Dendritic cell treated with granulocyte-macrophage colony-stimulating factor and Interleukin-4, amounts not matched to agents 40 ng/mL and 50 ng/mL, for 4 days (primary cell): ENCODE measurements around the gene HNMT.

Experiments used
- H3K27ac Mint-ChIP-seq: one replicate; pipeline ENCODE4 v1.8.0; 2022; ENCODE audit warnings: mild to moderate bottlenecking, mixed read lengths
- H3K27me3 Mint-ChIP-seq: one replicate; pipeline ENCODE4 v1.8.0; 2022; ENCODE audit warnings: mild to moderate bottlenecking, mixed read lengths
- H3K36me3 Mint-ChIP-seq: one replicate; pipeline ENCODE4 v1.8.0; 2022; ENCODE audit warnings: low read depth, mixed read lengths
- H3K4me1 Mint-ChIP-seq: one replicate; pipeline ENCODE4 v1.8.0; 2022; ENCODE audit warnings: low read depth, mixed read lengths
- H3K4me3 Mint-ChIP-seq: one replicate; pipeline ENCODE4 v1.8.0; 2022; ENCODE audit warnings: mild to moderate bottlenecking, moderate library complexity, mixed read lengths
- H3K9me3 Mint-ChIP-seq: one replicate; pipeline ENCODE4 v1.8.0; 2022; ENCODE audit warnings: mixed read lengths
- intact Hi-C: fragments of 100-400 bp; cut with micrococcal nuclease; formaldehyde crosslinking; loops from one replicate; pipeline ENCODE4 v1.15.0; 2022

Gene HNMT

GRCh38 chr2:138016351-138017087, 52.2 kb downstream of the HNMT start:
- Mint-ChIP-seq H3K27ac (no peak overlapping the region), H3K36me3 (peaks cover 32% of the 10 kb centered on the region), H3K9me3 (no peaks in the 10 kb centered on the region), H3K4me1 (no peaks in the 10 kb centered on the region), H3K27me3 (no peaks in the 10 kb centered on the region), H3K4me3 (no peak overlapping the region)
- intact Hi-C loops, result no loop called here

GRCh38 chr2:138017824-138018223, 53.6 kb downstream of the HNMT start:
- peaks cover 31% of the 10 kb centered on the region for H3K36me3 Mint-ChIP-seq
- H3K27ac Mint-ChIP-seq, result no peak overlapping the region
- H3K27me3 Mint-ChIP-seq, result no peaks in the 10 kb centered on the region
- no peak overlapping the region for H3K4me3 Mint-ChIP-seq
- H3K9me3 Mint-ChIP-seq, result no peaks in the 10 kb centered on the region
- no peaks in the 10 kb centered on the region for H3K4me1 Mint-ChIP-seq
- intact Hi-C loops, result no loop called here

GRCh38 chr2:138018866-138019688, 54.8 kb downstream of the HNMT start:
- Mint-ChIP-seq H3K4me3 (no peak overlapping the region), H3K4me1 (no peaks in the 10 kb centered on the region), H3K36me3 (peaks cover 31% of the 10 kb centered on the region), H3K9me3 (no peaks in the 10 kb centered on the region), H3K27me3 (no peaks in the 10 kb centered on the region), H3K27ac (no peak overlapping the region)
- intact Hi-C loops, result no loop called here

GRCh38 chr2:138020432-138020831, 56.2 kb downstream of the HNMT start:
- no peaks in the 10 kb centered on the region for H3K4me1 Mint-ChIP-seq
- no peaks in the 10 kb centered on the region for H3K9me3 Mint-ChIP-seq
- no peak overlapping the region for H3K27ac Mint-ChIP-seq
- intact Hi-C loops, result no loop called here
- peaks cover 24% of the 10 kb centered on the region for H3K36me3 Mint-ChIP-seq
- no peak overlapping the region for H3K4me3 Mint-ChIP-seq
- H3K27me3 Mint-ChIP-seq, result no peaks in the 10 kb centered on the region

- intact Hi-C loops, result no loop called here
- peaks cover 17% of the 10 kb centered on the region for H3K36me3 Mint-ChIP-seq
Measured at GRCh38 chr2:138021154-138021553, 56.9 kb downstream of the HNMT start.

GRCh38 chr2:138023298-138023697, 59.0 kb downstream of the HNMT start:
- H3K4me3 Mint-ChIP-seq, result no peak overlapping the region
- intact Hi-C loops, result no loop called here
- H3K9me3 Mint-ChIP-seq, result no peaks in the 10 kb centered on the region
- no peaks in the 10 kb centered on the region for H3K4me1 Mint-ChIP-seq
- peaks cover 6% of the 10 kb centered on the region for H3K36me3 Mint-ChIP-seq
- H3K27me3 Mint-ChIP-seq, result no peaks in the 10 kb centered on the region
- no peak overlapping the region for H3K27ac Mint-ChIP-seq

More at GRCh38 chr2:138021154-138021553, 56.9 kb downstream of the HNMT start:
- no peaks in the 10 kb centered on the region for H3K4me1 Mint-ChIP-seq
- H3K4me3 Mint-ChIP-seq, result no peak overlapping the region
- no peaks in the 10 kb centered on the region for H3K9me3 Mint-ChIP-seq
- no peaks in the 10 kb centered on the region for H3K27me3 Mint-ChIP-seq
- no peak overlapping the region for H3K27ac Mint-ChIP-seq

- H3K27me3 Mint-ChIP-seq, result no peaks in the 10 kb centered on the region
- no peaks in the 10 kb centered on the region for H3K9me3 Mint-ChIP-seq
- intact Hi-C loops, result no loop called here
- no peaks in the 10 kb centered on the region for H3K36me3 Mint-ChIP-seq
- no peaks in the 10 kb centered on the region for H3K4me1 Mint-ChIP-seq
- H3K4me3 Mint-ChIP-seq, result no peak overlapping the region
- H3K27ac Mint-ChIP-seq, result no peak overlapping the region
Measured at GRCh38 chr2:138023976-138024375, 59.7 kb downstream of the HNMT start.

- no peak overlapping the region for H3K4me3 Mint-ChIP-seq
- no peaks in the 10 kb centered on the region for H3K9me3 Mint-ChIP-seq
- H3K36me3 Mint-ChIP-seq, result no peaks in the 10 kb centered on the region
- H3K27ac Mint-ChIP-seq, result no peak overlapping the region
- intact Hi-C loops, result loop anchor here (5.0 kb wide), 2 partner anchors 59 to 79 kb away; no protein-coding TSS in a partner anchor
- H3K4me1 Mint-ChIP-seq, result peaks cover 7% of the 10 kb centered on the region
- no peaks in the 10 kb centered on the region for H3K27me3 Mint-ChIP-seq
Measured at GRCh38 chr2:138026111-138027020, 62.1 kb downstream of the HNMT start.

- Mint-ChIP-seq H3K9me3 (no peaks in the 10 kb centered on the region), H3K27me3 (no peaks in the 10 kb centered on the region), H3K36me3 (no peaks in the 10 kb centered on the region), H3K27ac (no peak overlapping the region), H3K4me3 (no peak overlapping the region), H3K4me1 (peaks cover 8% of the 10 kb centered on the region)
- intact Hi-C loops, result loop anchor here (5.0 kb wide), 2 partner anchors 61 to 81 kb away; no protein-coding TSS in a partner anchor
Measured at GRCh38 chr2:138028538-138028937, 64.3 kb downstream of the HNMT start.

GRCh38 chr2:138029276-138029675, 65.0 kb downstream of the HNMT start:
- Mint-ChIP-seq H3K4me3 (no peak overlapping the region), H3K27ac (no peak overlapping the region), H3K4me1 (peaks cover 16% of the 10 kb centered on the region), H3K27me3 (no peaks in the 10 kb centered on the region), H3K36me3 (no peaks in the 10 kb centered on the region), H3K9me3 (no peaks in the 10 kb centered on the region)
- intact Hi-C loops, result loop anchor here (5.0 kb wide), 2 partner anchors 62 to 82 kb away; no protein-coding TSS in a partner anchor

GRCh38 chr2:138030459-138030858, 66.2 kb downstream of the HNMT start:
- intact Hi-C loops, result no loop called here
- H3K4me1 Mint-ChIP-seq, result peaks cover 28% of the 10 kb centered on the region
- H3K9me3 Mint-ChIP-seq, result no peaks in the 10 kb centered on the region
- no peak overlapping the region for H3K27ac Mint-ChIP-seq
- no peak overlapping the region for H3K4me3 Mint-ChIP-seq
- H3K27me3 Mint-ChIP-seq, result no peaks in the 10 kb centered on the region
- no peaks in the 10 kb centered on the region for H3K36me3 Mint-ChIP-seq

- Mint-ChIP-seq H3K27ac (no peak overlapping the region), H3K36me3 (no peaks in the 10 kb centered on the region), H3K4me1 (peaks cover 38% of the 10 kb centered on the region), H3K27me3 (no peaks in the 10 kb centered on the region), H3K9me3 (no peaks in the 10 kb centered on the region), H3K4me3 (no peak overlapping the region)
- intact Hi-C loops, result no loop called here
Measured at GRCh38 chr2:138032334-138032733, 68.1 kb downstream of the HNMT start.

GRCh38 chr2:138034536-138034935, 70.3 kb downstream of the HNMT start:
- Mint-ChIP-seq H3K36me3 (no peaks in the 10 kb centered on the region), H3K27ac (no peak overlapping the region), H3K9me3 (no peaks in the 10 kb centered on the region), H3K4me3 (no peak overlapping the region), H3K4me1 (peaks cover 38% of the 10 kb centered on the region), H3K27me3 (no peaks in the 10 kb centered on the region)
- intact Hi-C loops, result no loop called here
